Measurements from ENCODE around the gene NMT2. TPM values are rescaled to one million over a fixed set of nuclear protein-coding genes. Genes with fewer than 3 reads are reported as not detected.
A peak's percentile ranks its signal among the peaks of the same experiment; 100 is the strongest.

The NMT2 gene
- polyA plus RNA-seq, 1 donor from 2014 or later: 6.8 TPM

DNA sequence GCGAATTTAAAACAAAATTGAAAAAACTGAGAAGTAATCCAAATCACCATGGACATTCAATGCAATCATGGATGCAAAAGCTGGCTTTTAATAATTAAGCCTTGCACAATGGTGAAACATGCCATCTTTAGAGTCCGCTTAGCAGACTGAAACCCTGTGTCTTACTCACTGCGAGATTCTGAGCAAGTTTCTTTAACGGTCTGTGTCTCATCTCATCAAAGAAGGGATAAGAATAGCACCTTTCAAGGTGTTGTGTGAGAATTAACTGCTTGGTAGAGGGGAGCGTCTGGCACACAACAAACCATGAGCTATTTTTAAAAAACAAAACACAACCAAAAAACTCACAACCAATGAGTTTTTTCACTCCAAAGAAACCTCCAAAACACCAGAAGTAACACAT, 101.3 kb downstream of the NMT2 start:
- Mint-ChIP-seq H3K4me1 (no peaks in the 10 kb centered on the region), H3K9me3 (peaks cover 6 to 9% (median 6%) of the 10 kb centered on the region in 3 donors), H3K36me3 (peaks cover 2% of the 10 kb centered on the region), H3K4me3 (no peak overlapping the region), H3K27ac (no peak overlapping the region), H3K27me3 (peaks cover 3% of the 10 kb centered on the region)

DNA sequence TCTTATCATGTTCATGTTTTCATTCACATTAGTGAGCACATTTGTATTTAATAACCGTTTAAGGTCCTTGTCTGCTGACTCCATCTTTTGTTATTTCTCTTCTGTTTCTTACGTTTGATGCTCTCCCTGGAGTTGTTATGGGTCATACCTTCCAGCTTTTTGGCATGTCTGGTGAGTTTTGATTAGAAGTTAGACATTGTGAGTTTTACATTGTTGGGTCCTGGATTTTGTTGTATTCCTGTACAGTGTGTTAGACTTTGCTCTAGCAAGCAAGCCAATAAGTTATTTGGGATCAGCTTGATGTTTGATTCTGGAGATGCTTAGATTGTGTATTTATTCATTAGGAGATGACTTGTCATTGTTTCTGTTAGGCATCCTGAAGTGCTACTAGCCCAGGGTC, 107.9 kb downstream of the NMT2 start:
- Mint-ChIP-seq H3K9me3 (peaks cover 14 to 26% (median 19%) of the 10 kb centered on the region in 3 donors), H3K27ac (no peak overlapping the region), H3K4me1 (no peaks in the 10 kb centered on the region), H3K27me3 (peaks cover 9% of the 10 kb centered on the region), H3K36me3 (peaks cover 5% of the 10 kb centered on the region), H3K4me3 (peak overlapping the region in 1 of 4 donors; percentile 5)

DNA sequence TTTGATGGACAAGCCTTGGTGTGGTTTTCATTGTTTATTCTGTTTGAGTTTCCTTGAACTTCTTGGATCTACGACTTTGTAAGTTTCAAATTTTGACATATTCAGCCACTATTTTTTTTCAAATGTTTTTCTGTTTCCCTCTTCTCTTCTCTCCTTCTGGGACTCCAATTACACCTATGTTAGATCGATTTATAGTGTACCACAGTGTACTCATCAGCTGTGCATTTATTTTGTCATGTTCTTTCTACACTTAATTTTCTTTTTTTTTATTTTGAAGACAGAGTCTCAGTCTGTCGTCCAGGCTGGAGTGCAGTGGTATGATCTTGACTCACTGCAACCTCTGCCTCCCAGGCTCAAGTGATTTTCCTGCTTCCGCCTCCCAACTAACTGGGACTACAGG, 108.6 kb downstream of the NMT2 start:
- H3K27me3 Mint-ChIP-seq: peaks cover 6% of the 10 kb centered on the region
- peaks cover 9 to 20% (median 15%) of the 10 kb centered on the region in 3 donors for H3K9me3 Mint-ChIP-seq
- no peaks in the 10 kb centered on the region for H3K4me1 Mint-ChIP-seq
- no peak overlapping the region for H3K27ac Mint-ChIP-seq
- H3K36me3 Mint-ChIP-seq: peaks cover 3% of the 10 kb centered on the region
- H3K4me3 Mint-ChIP-seq: no peak overlapping the region

DNA sequence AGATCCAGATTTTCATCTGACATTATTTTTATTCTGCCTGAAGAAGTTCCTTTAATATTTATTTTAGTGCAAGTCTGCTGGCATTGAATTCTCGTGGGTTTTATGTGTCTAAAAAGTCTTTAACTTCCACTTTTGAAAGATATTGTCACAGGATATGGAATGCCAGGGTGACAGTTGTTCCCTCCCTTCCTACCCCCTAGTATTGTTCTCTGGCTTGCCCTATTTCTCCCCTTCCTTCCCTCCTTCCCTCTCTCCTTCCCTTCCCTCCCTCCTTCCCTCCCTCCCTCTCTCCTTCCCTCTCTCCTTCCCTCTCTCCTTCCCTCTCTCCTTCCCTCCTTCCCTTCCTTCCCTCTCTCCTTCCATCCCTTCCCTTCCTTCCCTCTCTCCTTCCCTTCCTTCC, 109.8 kb downstream of the NMT2 start:
- H3K9me3 Mint-ChIP-seq: peaks cover 9 to 20% (median 15%) of the 10 kb centered on the region in 3 donors
- no peak overlapping the region for H3K27ac Mint-ChIP-seq
- peaks cover 6% of the 10 kb centered on the region for H3K27me3 Mint-ChIP-seq

More for the DNA sequence above, 109.8 kb downstream of the NMT2 start:
- no peak overlapping the region for H3K4me3 Mint-ChIP-seq
- no peaks in the 10 kb centered on the region for H3K4me1 Mint-ChIP-seq
- peaks cover 3% of the 10 kb centered on the region for H3K36me3 Mint-ChIP-seq

Other genes with a start within 250 kb of the NMT2 start
- gene DCLRE1C, start 214.6 kb downstream of the NMT2 start, polyA plus RNA-seq: 49.7 TPM
- 2.4 TPM for gene MEIG1, start 209.3 kb downstream of the NMT2 start, polyA plus RNA-seq
- not detected for gene OLAH, start 124.8 kb downstream of the NMT2 start, polyA plus RNA-seq
- not detected for gene ACBD7, start 79.9 kb downstream of the NMT2 start, polyA plus RNA-seq
- 34.0 TPM for gene RPP38, start 71.3 kb downstream of the NMT2 start, polyA plus RNA-seq
- gene FAM171A1, start 202.6 kb upstream of the NMT2 start, polyA plus RNA-seq: 0.36 TPM